NCI-H1417 (cell line): Measurements from ENCODE around the gene IFT20.
"Not testable (repeated sequence)": the region's sequence is repeated elsewhere in the genome, so short reads cannot be mapped to it uniquely, and the experiment has no call there.

Experiments used
- DNase-seq, 3 experiments: peaks; one replicate each; lab custom pipeline; 2025; lab: John Stamatoyannopoulos, UW

Gene IFT20

DNA sequence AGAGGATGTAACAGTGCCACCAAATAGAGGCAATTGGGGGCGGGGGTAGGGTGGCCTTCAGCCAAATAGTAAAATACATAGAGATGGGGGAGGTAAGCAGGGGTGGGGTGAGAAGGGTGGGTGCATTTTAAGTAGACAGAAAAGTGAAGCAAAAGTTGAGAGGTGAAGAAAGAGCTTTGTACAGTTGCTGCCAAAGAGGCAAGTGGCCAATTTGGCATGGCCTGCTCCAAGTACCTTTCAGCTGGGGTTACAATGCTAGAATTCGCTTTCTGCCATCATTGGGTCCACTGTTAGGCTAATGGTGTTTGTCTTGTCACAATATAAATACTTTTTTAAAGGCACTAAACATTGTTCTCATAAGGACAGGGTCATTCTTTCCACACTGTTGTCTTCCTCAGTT, 21.4 kb downstream of the IFT20 start:
- no peak for DNase-seq

DNA sequence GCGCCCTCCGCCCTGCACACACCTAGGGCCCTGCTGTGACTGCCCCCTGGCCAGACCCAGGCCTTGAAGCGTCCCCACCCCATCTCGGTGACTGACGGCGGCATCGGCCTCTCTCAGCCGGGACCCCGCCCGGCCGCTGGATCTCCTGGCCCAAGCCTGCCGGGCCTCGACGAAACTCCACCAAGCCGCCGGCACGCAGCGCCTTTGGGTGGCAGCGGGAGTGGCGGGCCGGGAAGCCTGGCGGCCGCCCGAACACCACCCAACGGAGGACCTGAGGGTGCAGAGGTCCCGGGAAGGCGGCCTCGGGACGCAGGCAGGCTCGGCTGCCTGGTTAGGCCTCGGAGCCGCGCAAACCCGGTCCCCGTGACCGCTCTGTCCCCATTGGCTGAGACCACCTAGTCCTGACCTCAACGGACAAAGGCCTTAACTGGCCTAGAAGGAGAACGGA, 28.3 kb downstream of the IFT20 start:
- no peak for DNase-seq

DNA sequence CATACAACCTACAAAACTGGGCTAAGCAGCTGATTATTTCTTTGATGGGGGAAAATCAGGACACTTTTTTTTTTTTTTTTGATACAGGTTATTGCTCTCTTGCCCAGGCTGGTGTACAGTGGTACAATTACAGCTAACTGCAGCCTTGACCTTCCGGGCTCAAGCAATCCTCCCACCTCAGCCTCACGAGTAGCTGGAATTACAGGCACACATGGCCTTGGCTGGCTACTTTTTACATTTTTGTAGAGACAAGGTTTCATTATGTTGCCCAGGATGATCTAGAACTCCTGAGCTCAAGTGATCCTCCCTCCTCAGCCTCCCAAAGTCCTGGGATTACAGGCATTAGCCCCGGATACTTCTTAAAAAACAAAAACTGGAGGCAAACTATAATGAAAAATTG, 36.8 kb downstream of the IFT20 start:
- no peak for DNase-seq

DNA sequence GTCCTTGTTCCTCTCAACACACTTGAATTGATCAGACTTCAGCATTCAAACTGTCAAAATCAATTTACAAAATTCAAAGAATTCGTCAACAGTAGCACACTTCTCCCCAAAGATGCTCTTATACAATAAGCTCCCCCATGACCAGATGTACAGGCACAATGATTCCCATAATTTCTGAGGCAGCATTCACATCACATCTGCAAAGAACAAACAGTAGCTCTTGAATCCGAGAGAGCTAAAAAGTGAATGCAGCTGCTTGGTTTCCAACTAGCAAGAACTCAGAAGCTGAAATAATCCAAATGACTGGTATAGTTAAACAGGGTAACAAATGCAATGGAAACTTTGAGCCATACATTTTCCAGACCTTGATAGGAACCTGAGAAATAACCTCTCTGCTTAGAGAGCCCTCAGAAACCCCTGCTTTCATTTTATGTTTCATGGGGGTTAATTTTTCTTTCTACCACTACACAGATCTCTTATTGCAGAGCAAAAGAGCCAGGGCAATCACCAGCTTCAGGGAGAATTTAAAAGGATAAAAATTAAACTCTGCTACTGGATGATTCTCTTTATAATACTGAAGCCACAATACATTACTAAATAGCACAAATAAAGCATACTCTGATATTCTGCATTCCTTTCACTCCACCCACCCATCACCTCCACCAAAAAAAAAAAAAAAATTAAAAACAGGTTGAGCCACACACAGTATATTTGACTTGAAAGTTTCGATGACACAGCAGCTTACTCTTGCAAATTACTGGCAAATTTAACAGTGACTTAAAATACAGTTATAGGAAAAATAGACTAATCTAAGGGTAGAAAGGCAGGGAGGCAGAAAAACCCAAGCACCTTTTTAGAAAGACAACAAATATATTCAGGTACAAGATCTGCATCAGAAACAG, 39.3 kb downstream of the IFT20 start:
- DNase-seq, result no peak

DNA sequence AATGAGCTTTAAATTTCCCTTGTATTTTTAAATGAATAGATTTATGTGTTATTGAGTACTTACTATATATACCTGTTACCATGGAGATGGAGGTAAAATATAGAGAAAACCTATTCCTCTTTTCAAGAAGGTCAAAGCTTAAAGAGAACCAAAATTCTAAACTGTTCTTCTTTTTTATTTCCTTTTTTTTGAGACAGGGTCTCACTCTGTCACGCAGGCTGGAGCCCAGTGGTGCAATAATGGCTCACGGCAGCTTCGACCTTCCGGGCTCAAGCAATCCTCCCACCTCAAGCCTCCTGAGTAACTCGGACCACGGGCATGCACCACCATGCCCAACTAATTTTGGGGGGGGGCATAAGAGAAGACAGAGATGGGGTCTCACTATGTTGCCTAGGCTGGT, 41.3 kb downstream of the IFT20 start:
- no peak for DNase-seq

DNA sequence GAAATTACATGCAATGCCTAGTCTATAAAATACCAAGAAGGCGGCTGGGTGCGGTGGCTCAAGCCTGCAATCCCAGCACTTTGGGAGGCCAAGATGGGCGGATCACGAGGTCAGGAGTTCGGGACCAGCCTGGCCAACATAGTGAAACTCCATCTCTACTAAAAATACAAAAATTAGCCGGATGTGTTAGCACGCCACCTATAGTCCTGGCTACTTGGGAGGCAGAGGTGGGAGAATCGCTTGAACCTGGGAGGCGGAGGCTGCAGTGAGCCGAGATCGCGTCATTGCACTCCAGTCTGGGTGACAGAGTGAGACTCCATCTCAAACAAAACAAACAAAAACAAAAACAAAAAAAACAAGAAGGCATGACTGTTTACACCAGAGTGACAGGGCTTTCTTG, 42.4 kb downstream of the IFT20 start:
- not testable (repeated sequence) for DNase-seq

DNA sequence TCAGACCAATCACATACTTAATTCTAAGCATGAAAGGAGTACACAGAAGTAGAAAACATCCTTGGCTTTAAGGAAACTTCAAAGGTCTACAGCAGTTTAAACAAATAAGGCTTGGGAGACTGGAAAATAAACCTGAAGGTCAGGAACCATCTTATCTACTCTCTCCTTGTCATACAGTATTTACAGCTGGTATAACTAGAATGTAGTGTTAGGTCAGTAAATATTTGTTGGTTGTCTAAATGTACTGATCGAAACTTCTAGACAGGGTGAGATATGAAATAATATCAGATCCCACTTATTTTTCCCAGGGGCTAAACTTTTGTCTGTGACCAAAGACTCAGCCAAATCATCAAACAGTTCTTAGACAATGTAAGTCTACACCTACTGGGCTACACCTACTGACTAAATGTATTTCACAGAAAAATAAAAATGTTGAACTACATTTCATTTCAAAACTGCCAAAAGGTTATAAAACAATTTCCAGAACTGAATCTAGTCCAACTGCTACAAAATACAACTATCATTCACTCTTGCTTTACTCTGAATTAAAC, 43.4 kb downstream of the IFT20 start:
- DNase-seq, result no peak

DNA sequence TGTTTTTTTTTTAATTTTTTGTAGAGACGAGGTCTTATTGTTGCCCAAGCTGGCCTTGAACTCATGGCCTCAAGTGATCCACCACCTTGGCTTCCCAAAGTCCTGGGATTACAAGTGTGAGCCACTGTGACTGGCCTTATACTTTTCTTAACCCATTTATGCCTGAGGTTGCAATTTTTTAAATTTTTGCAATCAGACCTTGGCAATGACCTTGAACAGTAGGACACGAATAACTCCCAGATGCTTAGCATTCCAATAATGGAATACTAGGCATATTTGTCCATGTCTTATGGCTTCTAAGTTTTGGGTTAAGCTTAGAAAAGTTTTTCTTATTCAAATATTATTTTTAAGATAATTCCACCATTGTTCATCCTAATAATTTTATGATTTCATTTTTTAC, 44.6 kb downstream of the IFT20 start:
- no peak for DNase-seq

DNA sequence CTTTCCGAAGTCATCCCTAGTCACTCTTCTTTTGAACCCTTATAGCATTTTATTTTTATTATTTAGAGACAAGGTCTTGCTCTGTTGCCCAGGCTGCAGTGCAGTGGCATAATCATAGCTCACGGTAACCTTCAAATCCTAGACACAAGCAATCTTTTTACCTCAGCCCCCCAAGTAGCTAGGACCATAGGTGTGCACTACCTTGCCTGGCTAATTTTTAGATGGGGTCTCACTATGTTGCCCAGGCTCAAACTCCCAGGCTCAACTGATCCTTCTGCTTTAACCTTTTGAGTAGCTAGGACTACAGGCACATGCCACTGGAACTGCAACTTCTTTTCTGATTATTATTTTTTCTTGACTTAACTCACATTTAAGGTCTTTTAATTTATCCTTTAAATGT, 49.3 kb downstream of the IFT20 start:
- no peak for DNase-seq

DNA sequence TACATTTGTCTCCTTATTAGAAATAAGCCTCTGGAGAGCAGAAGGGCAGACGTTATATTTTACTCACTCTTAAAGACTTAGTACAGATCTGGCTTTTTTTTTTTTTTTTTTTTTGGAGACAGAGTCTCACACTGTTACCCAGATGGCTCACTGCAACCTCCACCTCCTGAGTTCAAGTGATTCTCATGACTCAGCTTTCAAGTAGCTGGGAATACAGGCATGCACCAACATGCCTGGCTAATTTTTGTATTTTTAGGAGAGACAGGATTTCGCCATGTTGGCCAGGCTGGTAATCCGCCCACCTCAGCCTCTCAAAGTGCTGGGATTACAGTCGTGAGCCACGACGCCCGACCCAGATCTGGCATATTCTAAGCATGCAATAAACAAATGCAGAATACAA, 52.7 kb downstream of the IFT20 start:
- DNase-seq, result peak; percentile 30 to 79 (median 38)

DNA sequence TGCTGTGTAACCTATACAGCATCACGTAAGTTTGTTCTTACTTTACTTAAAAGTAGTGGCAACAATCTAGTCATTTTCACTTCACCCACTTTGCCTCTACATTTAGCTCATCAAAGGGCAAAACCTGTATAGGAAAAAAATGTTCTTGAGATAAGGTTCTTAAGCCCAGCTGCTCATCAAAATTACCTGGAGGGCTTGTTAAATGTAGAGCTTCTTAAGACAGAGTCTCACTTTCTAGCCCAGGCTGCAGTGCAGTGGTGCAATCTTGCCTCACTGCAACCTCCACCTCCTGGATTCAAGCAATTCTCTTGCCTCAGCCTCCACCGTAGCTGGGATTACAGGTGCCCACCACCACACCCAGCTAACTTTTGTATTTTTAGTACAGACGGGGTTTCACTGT, 54.4 kb downstream of the IFT20 start:
- DNase-seq, result no peak

DNA sequence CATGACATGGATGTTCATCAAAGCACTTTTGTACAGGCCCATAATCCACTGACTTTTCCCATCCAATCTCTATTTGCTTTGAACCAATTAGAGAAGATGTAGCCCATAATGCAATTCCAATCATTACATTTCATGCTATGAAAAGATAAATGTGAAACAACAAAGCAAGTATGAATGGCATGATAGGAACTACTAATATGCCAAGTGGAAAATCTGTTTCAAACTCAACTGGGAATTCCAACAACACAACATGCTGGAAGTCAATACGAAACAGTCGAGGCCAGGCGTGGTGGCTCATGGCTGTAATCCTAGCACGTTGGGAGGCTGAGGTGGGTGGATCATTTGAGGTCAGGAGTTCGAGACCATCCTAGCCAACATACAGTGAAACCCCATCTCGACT, 55.9 kb downstream of the IFT20 start:
- DNase-seq, result no peak
